ENCODE measurements around the gene NLRP7.
"Not testable (repeated sequence)": the region's sequence is repeated elsewhere in the genome, so short reads cannot be mapped to it uniquely, and the experiment has no call there.

Gene NLRP7

GRCh38 chr19:54947381-54947780, at the start of gene NLRP7:
Gene NLRP7 (minus strand): TSS chr19:54947530.
- no peak for DNase-seq

- DNase-seq: no peak
Observed at GRCh38 chr19:54995561-54995960, 48.2 kb upstream of the NLRP7 start.

- DNase-seq: not testable (repeated sequence)
Observed at GRCh38 chr19:54989531-54989930, 42.2 kb upstream of the NLRP7 start.

- DNase-seq: not testable (repeated sequence)
Observed at GRCh38 chr19:54982562-54982961, 35.2 kb upstream of the NLRP7 start.

GRCh38 chr19:54973229-54974090, 26.1 kb upstream of the NLRP7 start:
- not testable (repeated sequence) for DNase-seq

- not testable (repeated sequence) for DNase-seq
Observed at GRCh38 chr19:54971446-54971845, 24.1 kb upstream of the NLRP7 start.

GRCh38 chr19:54969647-54970046, 22.3 kb upstream of the NLRP7 start:
- DNase-seq: no peak

GRCh38 chr19:54967611-54968010, 20.3 kb upstream of the NLRP7 start:
- DNase-seq: no peak

- DNase-seq: not testable (repeated sequence)
Observed at GRCh38 chr19:54965055-54965454, 17.7 kb upstream of the NLRP7 start.

GRCh38 chr19:54959840-54960239, 12.5 kb upstream of the NLRP7 start:
- no peak for DNase-seq

GRCh38 chr19:54955376-54955775, 8.0 kb upstream of the NLRP7 start:
- DNase-seq: no peak

- not testable (repeated sequence) for DNase-seq
Observed at GRCh38 chr19:54953345-54953713, 6.0 kb upstream of the NLRP7 start.

- peak; percentile 73 for DNase-seq
Observed at GRCh38 chr19:54952591-54953344, 5.4 kb upstream of the NLRP7 start.

- not testable (repeated sequence) for DNase-seq
Observed at GRCh38 chr19:54950580-54950979, 3.2 kb upstream of the NLRP7 start.

- DNase-seq: no peak
Observed at GRCh38 chr19:54949412-54949811, 2.1 kb upstream of the NLRP7 start.

GRCh38 chr19:54943772-54944361, 3.5 kb downstream of the NLRP7 start:
- not testable (repeated sequence) for DNase-seq

- not testable (repeated sequence) for DNase-seq
Observed at GRCh38 chr19:54939538-54939937, 7.8 kb downstream of the NLRP7 start.

GRCh38 chr19:54938906-54939305, 8.4 kb downstream of the NLRP7 start:
- no peak for DNase-seq

GRCh38 chr19:54937926-54938325, 9.4 kb downstream of the NLRP7 start:
- no peak for DNase-seq

- no peak for DNase-seq
Observed at GRCh38 chr19:54928299-54928698, 19.0 kb downstream of the NLRP7 start.

- no peak for DNase-seq
Observed at GRCh38 chr19:54923276-54923675, 24.1 kb downstream of the NLRP7 start.

- no peak for DNase-seq
Observed at GRCh38 chr19:54921082-54921481, 26.2 kb downstream of the NLRP7 start.
